ENCODE measurements around the gene PDK2. TPM values are rescaled to one million over a fixed set of nuclear protein-coding genes. Genes with fewer than 3 reads are reported as not detected.
A peak's percentile ranks its signal among the peaks of the same experiment; 100 is the strongest.

The PDK2 gene
- total RNA-seq, 1 experiment from 2014 or later: 20.4 TPM

DNA sequence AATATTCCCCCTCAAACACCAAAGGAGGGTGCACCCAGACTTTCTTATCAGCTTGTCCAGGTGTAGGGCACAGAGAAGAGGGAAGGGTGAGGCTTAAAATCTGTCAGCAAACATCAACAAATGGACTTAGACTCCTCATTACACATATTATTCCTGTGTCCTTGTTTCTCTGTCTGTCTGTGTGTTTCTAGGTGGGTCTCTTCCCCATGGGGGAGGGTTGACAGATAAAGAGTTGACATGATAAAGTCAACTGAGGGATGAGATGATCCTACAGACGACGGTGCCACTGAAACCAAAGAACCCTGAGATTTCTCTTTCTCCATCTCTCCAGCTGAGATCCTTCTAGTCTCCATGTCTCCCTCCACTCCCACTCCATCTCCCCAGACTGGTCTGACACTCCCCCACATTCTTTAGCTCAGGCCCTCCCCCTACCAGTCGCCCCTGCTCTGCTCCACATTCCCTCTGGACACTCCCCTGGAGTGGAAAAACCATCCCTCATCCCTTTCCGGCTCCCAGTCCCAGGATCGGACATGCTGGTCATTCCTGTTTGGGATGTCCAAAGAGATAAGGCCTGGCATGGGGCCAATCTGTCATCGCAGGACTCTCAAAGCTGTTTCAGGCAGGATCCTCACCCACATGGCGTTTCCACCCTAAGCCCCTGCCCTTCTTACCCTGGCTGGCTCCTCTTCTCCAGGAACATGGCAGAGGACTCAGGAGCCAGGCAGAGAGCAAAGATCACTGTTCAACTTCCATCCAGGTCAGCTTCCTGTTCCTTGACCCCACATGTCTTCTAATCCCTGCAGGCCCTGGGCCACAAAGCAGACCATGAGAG lies 42.1 kb upstream of the PDK2 start:
- ChIA-PET CTCF (no interaction called here), POLR2A (ENCODE audit: low non-redundant PET) (no interaction called here)
- TF ChIP-seq, protein P1, sequence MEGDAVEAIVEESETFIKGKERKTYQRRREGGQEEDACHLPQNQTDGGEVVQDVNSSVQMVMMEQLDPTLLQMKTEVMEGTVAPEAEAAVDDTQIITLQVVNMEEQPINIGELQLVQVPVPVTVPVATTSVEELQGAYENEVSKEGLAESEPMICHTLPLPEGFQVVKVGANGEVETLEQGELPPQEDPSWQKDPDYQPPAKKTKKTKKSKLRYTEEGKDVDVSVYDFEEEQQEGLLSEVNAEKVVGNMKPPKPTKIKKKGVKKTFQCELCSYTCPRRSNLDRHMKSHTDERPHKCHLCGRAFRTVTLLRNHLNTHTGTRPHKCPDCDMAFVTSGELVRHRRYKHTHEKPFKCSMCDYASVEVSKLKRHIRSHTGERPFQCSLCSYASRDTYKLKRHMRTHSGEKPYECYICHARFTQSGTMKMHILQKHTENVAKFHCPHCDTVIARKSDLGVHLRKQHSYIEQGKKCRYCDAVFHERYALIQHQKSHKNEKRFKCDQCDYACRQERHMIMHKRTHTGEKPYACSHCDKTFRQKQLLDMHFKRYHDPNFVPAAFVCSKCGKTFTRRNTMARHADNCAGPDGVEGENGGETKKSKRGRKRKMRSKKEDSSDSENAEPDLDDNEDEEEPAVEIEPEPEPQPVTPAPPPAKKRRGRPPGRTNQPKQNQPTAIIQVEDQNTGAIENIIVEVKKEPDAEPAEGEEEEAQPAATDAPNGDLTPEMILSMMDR (conservative IDR thresholded peaks at IDR 0.05; ENCODE audit: low read depth, low read length): no peak
- no peak for TF ChIP-seq EZH2 (IDR thresholded peaks at IDR 0.05; ENCODE audit: borderline replicate concordance, low read depth, low read length, poor library complexity, severe bottlenecking)
- Histone ChIP-seq H3K4me3 (ENCODE audit: low read depth, low read length, poor library complexity, severe bottlenecking) (no peak overlapping the region), H3K4me1 (ENCODE audit: insufficient read depth, low read length, poor library complexity, severe bottlenecking) (peaks cover 10% of the 10 kb centered on the region), H3K27ac (ENCODE audit: low read depth, low read length, poor library complexity, severe bottlenecking) (no peak overlapping the region), H3K9me3 (ENCODE audit: low read depth, low read length, poor library complexity, severe bottlenecking) (no peaks in the 10 kb centered on the region), H3K27me3 (replicated peaks; ENCODE audit: insufficient read depth, low read depth, low read length, poor library complexity) (peaks cover 24% of the 10 kb centered on the region), H3K36me3 (ENCODE audit: insufficient read depth, low read length, poor library complexity, severe bottlenecking) (no peaks in the 10 kb centered on the region)
- no TSS peak for BruUV-seq (replicated peaks)
- DNase-seq (ENCODE audit: low spot score): no peak
- intact Hi-C loops (cut with micrococcal nuclease; ENCODE audit: unreplicated experiment): no loop called here

DNA sequence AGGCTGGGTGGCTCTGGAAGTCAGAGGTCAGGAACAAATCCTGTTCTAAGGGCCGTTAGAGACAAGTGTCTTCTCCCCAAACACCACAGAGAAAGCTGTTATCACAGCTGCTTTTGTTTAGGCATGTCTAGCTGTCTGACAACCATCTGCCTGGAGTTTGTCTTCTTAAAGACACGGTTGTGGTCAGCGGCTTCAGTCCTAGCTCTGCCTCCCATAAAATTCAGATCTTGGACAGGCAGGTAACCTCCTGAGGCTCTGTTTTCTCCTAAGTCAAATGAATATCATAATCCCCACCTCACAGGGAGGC lies 41.5 kb upstream of the PDK2 start:
- intact Hi-C loops (cut with micrococcal nuclease; ENCODE audit: unreplicated experiment): no loop called here
- no TSS peak for BruUV-seq (replicated peaks)
- no peak overlapping the region for H3K4me3 ChIP-seq (ENCODE audit: low read depth, low read length, poor library complexity, severe bottlenecking)
- H3K27ac ChIP-seq (ENCODE audit: low read depth, low read length, poor library complexity, severe bottlenecking): no peak overlapping the region
- TF ChIP-seq, protein P1 (conservative IDR thresholded peaks at IDR 0.05; ENCODE audit: low read depth, low read length): no peak
- no peak for TF ChIP-seq EZH2 (IDR thresholded peaks at IDR 0.05; ENCODE audit: borderline replicate concordance, low read depth, low read length, poor library complexity, severe bottlenecking)
- H3K9me3 ChIP-seq (ENCODE audit: low read depth, low read length, poor library complexity, severe bottlenecking): no peaks in the 10 kb centered on the region
- H3K36me3 ChIP-seq (ENCODE audit: insufficient read depth, low read length, poor library complexity, severe bottlenecking): no peaks in the 10 kb centered on the region
- H3K4me1 ChIP-seq (ENCODE audit: insufficient read depth, low read length, poor library complexity, severe bottlenecking): peaks cover 10% of the 10 kb centered on the region
- peaks cover 24% of the 10 kb centered on the region for H3K27me3 ChIP-seq (replicated peaks; ENCODE audit: insufficient read depth, low read depth, low read length, poor library complexity)
- ChIA-PET CTCF (no interaction called here), POLR2A (ENCODE audit: low non-redundant PET) (no interaction called here)
- DNase-seq (ENCODE audit: low spot score): no peak

DNA sequence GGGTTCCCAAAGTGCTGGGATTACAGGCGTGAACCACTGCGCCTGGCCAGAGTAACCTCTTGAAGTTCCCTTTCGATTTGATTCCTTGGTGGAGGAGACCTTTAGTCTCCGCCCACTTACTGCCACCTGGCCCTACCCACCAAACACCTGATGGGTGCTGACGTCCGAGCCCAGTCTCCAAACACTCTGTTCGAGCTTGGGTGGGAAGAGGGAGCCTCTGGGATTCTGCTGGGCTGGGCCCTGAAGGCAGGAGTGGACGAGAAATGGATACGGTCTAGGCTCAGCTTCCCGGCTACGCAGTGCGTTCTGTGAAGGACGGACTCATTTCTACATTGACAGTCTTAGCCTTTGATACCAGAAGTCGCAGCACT lies 40.1 kb upstream of the PDK2 start:
- POLR2A ChIA-PET (ENCODE audit: low non-redundant PET): no interaction called here
- peak overlapping the region; percentile 64 for H3K4me3 ChIP-seq (ENCODE audit: low read depth, low read length, poor library complexity, severe bottlenecking)
- DNase-seq (ENCODE audit: low spot score): no peak
- CTCF ChIA-PET: no interaction called here
- no peak for TF ChIP-seq EZH2 (IDR thresholded peaks at IDR 0.05; ENCODE audit: borderline replicate concordance, low read depth, low read length, poor library complexity, severe bottlenecking)
- TF ChIP-seq, protein P1 (conservative IDR thresholded peaks at IDR 0.05; ENCODE audit: low read depth, low read length): no peak
- intact Hi-C loops (cut with micrococcal nuclease; ENCODE audit: unreplicated experiment): no loop called here
- peaks cover 24% of the 10 kb centered on the region for H3K27me3 ChIP-seq (replicated peaks; ENCODE audit: insufficient read depth, low read depth, low read length, poor library complexity)
- no peak overlapping the region for H3K27ac ChIP-seq (ENCODE audit: low read depth, low read length, poor library complexity, severe bottlenecking)
- no TSS peak for BruUV-seq (replicated peaks)
- no peaks in the 10 kb centered on the region for H3K36me3 ChIP-seq (ENCODE audit: insufficient read depth, low read length, poor library complexity, severe bottlenecking)
- H3K9me3 ChIP-seq (ENCODE audit: low read depth, low read length, poor library complexity, severe bottlenecking): no peaks in the 10 kb centered on the region
- peaks cover 10% of the 10 kb centered on the region for H3K4me1 ChIP-seq (ENCODE audit: insufficient read depth, low read length, poor library complexity, severe bottlenecking)

Data from A673 (cell line).